ENCODE results near the gene GBX1. TPM values are rescaled to one million over a fixed set of nuclear protein-coding genes. Genes with fewer than 3 reads are reported as not detected.

GBX1 gene
- total RNA-seq, 1 donor from 2014 or later: 2.1 TPM

DNA sequence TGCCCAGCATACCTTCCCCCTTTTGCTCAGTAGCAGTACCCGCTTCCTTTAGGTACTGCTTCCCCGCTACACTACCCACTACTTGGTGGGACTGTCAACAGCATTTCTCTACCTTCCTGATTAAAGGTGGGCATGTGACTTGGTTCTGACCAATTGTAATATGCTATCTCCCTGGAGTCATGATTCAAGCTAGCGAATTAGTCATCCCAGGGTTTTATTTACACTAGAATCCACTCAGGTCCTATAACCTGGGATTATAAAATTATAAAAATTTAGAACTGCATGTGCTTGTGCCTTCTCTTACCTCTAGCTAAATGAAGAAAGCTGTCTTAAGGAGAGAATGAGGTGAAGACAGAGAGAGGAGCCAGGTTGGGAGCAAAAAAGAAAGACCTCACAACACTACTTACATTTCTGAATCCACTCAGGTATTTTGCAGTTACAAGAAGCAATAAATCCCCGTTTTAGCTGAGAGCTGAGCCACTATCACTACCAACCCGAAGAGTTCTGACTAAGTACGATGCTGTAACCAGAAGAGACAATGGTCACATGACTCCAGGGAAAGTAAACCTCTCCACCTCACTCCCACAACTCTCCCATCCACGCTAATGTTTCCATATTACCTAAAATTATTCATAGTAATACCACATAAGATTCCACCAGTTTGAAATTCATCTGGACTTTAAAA lies 9.7 kb downstream of the GBX1 start:
- H3K36me3 Mint-ChIP-seq (ENCODE audit: insufficient read depth): no peaks in the 10 kb centered on the region
- peaks cover 34% of the 10 kb centered on the region for H3K27me3 Mint-ChIP-seq
- TF ChIP-seq, protein P1, sequence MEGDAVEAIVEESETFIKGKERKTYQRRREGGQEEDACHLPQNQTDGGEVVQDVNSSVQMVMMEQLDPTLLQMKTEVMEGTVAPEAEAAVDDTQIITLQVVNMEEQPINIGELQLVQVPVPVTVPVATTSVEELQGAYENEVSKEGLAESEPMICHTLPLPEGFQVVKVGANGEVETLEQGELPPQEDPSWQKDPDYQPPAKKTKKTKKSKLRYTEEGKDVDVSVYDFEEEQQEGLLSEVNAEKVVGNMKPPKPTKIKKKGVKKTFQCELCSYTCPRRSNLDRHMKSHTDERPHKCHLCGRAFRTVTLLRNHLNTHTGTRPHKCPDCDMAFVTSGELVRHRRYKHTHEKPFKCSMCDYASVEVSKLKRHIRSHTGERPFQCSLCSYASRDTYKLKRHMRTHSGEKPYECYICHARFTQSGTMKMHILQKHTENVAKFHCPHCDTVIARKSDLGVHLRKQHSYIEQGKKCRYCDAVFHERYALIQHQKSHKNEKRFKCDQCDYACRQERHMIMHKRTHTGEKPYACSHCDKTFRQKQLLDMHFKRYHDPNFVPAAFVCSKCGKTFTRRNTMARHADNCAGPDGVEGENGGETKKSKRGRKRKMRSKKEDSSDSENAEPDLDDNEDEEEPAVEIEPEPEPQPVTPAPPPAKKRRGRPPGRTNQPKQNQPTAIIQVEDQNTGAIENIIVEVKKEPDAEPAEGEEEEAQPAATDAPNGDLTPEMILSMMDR (IDR thresholded peaks at IDR 0.05; ENCODE audit: unreplicated experiment): no peak
- H3K9me3 Mint-ChIP-seq (ENCODE audit: low read depth): no peaks in the 10 kb centered on the region
- peaks cover 2% of the 10 kb centered on the region for H3K4me1 Mint-ChIP-seq (ENCODE audit: low read depth)
- no peak for DNase-seq (ENCODE audit: low spot score, unreplicated experiment)
- H3K27ac Mint-ChIP-seq: no peak overlapping the region
- no peak overlapping the region for H3K4me3 Mint-ChIP-seq (ENCODE audit: low read depth)

DNA sequence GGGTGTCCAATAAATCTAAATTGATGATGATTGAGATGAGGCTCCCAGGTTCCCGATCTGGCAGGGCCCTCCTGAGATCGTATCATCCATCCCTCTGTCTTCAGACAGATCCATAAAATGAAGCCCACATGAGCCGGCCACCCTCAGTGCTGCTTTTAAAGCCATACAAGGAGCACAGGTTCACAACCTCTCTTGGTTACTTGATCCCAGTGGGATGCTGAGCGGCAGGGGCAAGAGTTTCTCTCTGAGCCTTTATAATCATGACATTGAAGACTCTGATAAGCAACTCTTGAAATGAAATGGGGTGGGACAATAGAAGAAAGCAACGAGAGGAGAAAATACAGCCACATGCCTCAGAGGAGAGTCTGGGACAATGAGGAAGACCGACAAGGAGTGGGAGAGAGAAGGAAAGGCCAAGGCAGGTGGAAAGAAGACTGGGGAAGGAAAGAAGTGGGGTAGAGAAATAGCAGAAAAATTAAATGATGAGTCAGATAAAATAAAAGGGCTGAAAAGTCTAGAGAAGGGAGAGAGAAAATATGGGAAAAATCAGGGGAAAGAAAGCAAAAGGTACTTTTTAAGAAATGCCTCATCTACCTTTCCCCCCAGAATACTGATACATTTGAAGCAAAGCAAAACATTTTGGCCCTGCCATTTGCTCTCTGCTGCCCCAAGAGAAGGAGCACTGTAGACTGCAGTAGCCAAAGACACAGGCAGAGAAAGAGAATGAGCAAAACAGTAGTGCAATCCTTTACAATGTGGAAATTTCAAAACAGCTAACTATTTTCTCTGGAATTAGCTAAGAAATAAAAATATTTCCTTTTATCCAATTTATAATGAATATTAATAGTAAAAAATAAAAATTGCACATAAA lies 14.6 kb downstream of the GBX1 start:
- TF ChIP-seq, protein P1 (IDR thresholded peaks at IDR 0.05; ENCODE audit: unreplicated experiment): peak; percentile 32
- Mint-ChIP-seq H3K4me3 (ENCODE audit: low read depth) (no peak overlapping the region), H3K27ac (no peak overlapping the region), H3K4me1 (ENCODE audit: low read depth) (peaks cover 2% of the 10 kb centered on the region), H3K36me3 (ENCODE audit: insufficient read depth) (no peaks in the 10 kb centered on the region), H3K9me3 (ENCODE audit: low read depth) (no peaks in the 10 kb centered on the region), H3K27me3 (peaks cover 40% of the 10 kb centered on the region)
- no peak for DNase-seq (ENCODE audit: low spot score, unreplicated experiment)

DNA sequence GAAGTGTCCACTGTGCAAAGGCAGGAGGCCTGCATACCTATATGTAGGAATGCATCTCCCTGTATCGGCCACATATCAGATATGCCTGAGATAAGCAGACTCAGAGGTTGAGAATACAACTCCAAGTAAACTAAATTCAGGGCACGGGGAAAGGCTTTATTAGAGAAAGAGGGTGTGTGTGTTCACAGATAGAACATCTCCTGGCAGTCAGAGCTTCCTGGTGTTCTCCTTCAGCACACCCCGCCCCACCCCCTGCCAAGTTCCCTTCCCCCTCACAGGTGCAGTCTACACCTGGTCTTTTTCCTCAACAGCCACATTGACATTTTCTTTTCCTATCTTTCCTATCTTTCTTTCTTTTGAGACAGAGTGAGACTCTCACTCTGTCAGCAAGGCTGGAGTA lies 17.1 kb downstream of the GBX1 start:
- no peak for DNase-seq (ENCODE audit: low spot score, unreplicated experiment)
- Mint-ChIP-seq H3K36me3 (ENCODE audit: insufficient read depth) (no peaks in the 10 kb centered on the region), H3K27ac (no peak overlapping the region), H3K27me3 (peaks cover 22% of the 10 kb centered on the region), H3K4me3 (ENCODE audit: low read depth) (no peak overlapping the region), H3K9me3 (ENCODE audit: low read depth) (no peaks in the 10 kb centered on the region), H3K4me1 (ENCODE audit: low read depth) (no peaks in the 10 kb centered on the region)
- TF ChIP-seq, protein P1 (IDR thresholded peaks at IDR 0.05; ENCODE audit: unreplicated experiment): no peak

- Mint-ChIP-seq H3K9me3 (ENCODE audit: low read depth) (no peaks in the 10 kb centered on the region), H3K27ac (no peak overlapping the region), H3K4me1 (ENCODE audit: low read depth) (peaks cover 6% of the 10 kb centered on the region), H3K27me3 (peaks cover 14% of the 10 kb centered on the region), H3K36me3 (ENCODE audit: insufficient read depth) (peaks cover 5% of the 10 kb centered on the region), H3K4me3 (ENCODE audit: low read depth) (no peak overlapping the region)
- DNase-seq (ENCODE audit: low spot score, unreplicated experiment): no peak
- TF ChIP-seq, protein P1 (IDR thresholded peaks at IDR 0.05; ENCODE audit: unreplicated experiment): no peak
Measured at GRCh38 chr7:151148319-151149259, 18.9 kb downstream of the GBX1 start.

DNA sequence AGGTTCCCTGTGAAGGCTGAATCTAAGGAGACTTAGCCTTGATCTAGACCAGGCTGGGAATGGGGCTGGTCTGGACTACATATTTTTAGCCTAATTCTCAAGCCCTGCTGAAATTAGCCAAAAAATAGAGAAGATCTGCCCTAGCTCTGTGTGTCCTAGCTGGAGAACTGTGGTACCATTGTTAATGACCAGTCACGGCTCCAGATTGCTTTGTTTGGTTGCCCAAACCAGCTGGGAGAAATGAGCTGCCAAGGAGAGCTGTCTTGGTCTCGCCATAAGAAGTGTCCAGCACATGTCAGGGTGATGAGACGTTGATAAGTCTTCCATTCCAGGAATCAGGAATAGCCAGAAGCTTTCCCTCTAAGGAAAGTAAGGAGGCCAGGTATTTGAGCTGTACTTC lies 20.7 kb downstream of the GBX1 start:
- peaks cover 14% of the 10 kb centered on the region for H3K27me3 Mint-ChIP-seq
- DNase-seq (ENCODE audit: low spot score, unreplicated experiment): no peak
- TF ChIP-seq, protein P1 (IDR thresholded peaks at IDR 0.05; ENCODE audit: unreplicated experiment): no peak
- peaks cover 8% of the 10 kb centered on the region for H3K36me3 Mint-ChIP-seq (ENCODE audit: insufficient read depth)
- no peaks in the 10 kb centered on the region for H3K9me3 Mint-ChIP-seq (ENCODE audit: low read depth)
- peak overlapping the region; percentile 6 for H3K27ac Mint-ChIP-seq
- peaks cover 24% of the 10 kb centered on the region for H3K4me1 Mint-ChIP-seq (ENCODE audit: low read depth)
- H3K4me3 Mint-ChIP-seq (ENCODE audit: low read depth): no peak overlapping the region

Measured in progenitor cell of endocrine pancreas (in vitro differentiated cells).